SH-SY5Y (cell line): ENCODE results near the gene RBFOX2.

Experiments
- GATA2 ChIP-seq: IDR thresholded peaks from 2 replicates; pipeline ENCODE4 v1.6.1; 2011; ENCODE audit warnings: mild to moderate bottlenecking, low read depth, low read length
- GATA3 ChIP-seq: IDR thresholded peaks from 2 replicates; pipeline ENCODE4 v1.6.1; 2011; ENCODE audit warnings: low read depth, mild to moderate bottlenecking, low read length, moderate library complexity

- TF ChIP-seq GATA2 (no peak), GATA3 (no peak)
Observed at GRCh38 chr22:35756722-35757121, 271.9 kb downstream of the RBFOX2 start.
